Nephron (organoid): ENCODE measurements around the gene GRIA1.

Experiments
- H3K27ac Mint-ChIP-seq, 3 experiments: 2 replicates each; pipeline ENCODE4 v1.8.0; 2020; ENCODE audit warnings: mixed read lengths in 3 of 3, mild to moderate bottlenecking in 2 of 3, moderate library complexity in 1 of 3
- H3K27me3 Mint-ChIP-seq: 2 replicates; pipeline ENCODE4 v1.8.0; 2021; ENCODE audit warnings: low read depth, mild to moderate bottlenecking, moderate library complexity, mixed read lengths
- H3K36me3 Mint-ChIP-seq: 2 replicates; pipeline ENCODE4 v1.8.0; 2020; ENCODE audit warnings: low read depth, mixed read lengths
- H3K4me1 Mint-ChIP-seq: 2 replicates; pipeline ENCODE4 v1.8.0; 2020; ENCODE audit warnings: mixed read lengths
- H3K4me3 Mint-ChIP-seq, 3 experiments: 2 replicates each; pipeline ENCODE4 v1.8.0; 2020; ENCODE audit warnings: mild to moderate bottlenecking in 3 of 3, mixed read lengths in 3 of 3, moderate library complexity in 2 of 3
- H3K9me3 Mint-ChIP-seq: 2 replicates; pipeline ENCODE4 v1.8.0; 2020; ENCODE audit warnings: mixed read lengths
- TF ChIP-seq, protein P1 (sequence below), 3 experiments: fragments of 200-600 bp; sonication (generic); IDR thresholded peaks; one replicate each; pipeline ENCODE4 v1.5.0; 2021; ENCODE audit warnings: antibody characterized with exemption in 3 of 3; ENCODE audit not compliant: unreplicated experiment in 3 of 3

The GRIA1 gene

DNA sequence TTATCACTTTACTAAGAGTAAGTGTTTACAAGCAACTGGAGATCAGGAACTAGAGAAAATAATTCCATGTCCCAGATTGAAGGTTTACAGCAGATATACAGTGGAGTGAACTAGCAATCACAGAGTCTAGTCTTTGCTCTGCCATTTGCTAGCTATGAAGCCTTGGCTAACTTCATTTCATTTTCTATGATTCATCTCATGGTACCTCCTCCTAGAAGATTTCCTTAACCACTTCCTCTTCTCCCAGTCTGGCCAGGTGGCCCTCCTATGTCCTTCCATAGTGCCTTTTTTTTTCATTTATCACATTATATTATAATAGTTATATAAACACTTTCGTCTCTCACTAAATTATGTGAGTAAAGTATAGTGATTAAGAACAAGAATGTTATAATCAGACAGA lies 52.1 kb downstream of the GRIA1 start:
- TF ChIP-seq, protein P1, sequence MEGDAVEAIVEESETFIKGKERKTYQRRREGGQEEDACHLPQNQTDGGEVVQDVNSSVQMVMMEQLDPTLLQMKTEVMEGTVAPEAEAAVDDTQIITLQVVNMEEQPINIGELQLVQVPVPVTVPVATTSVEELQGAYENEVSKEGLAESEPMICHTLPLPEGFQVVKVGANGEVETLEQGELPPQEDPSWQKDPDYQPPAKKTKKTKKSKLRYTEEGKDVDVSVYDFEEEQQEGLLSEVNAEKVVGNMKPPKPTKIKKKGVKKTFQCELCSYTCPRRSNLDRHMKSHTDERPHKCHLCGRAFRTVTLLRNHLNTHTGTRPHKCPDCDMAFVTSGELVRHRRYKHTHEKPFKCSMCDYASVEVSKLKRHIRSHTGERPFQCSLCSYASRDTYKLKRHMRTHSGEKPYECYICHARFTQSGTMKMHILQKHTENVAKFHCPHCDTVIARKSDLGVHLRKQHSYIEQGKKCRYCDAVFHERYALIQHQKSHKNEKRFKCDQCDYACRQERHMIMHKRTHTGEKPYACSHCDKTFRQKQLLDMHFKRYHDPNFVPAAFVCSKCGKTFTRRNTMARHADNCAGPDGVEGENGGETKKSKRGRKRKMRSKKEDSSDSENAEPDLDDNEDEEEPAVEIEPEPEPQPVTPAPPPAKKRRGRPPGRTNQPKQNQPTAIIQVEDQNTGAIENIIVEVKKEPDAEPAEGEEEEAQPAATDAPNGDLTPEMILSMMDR (IDR thresholded peaks at IDR 0.05; ENCODE audit: unreplicated experiment in 3 of 3) = no peak
- Mint-ChIP-seq H3K4me1 (no peaks in the 10 kb centered on the region), H3K27ac (no peak overlapping the region), H3K36me3 (no peaks in the 10 kb centered on the region), H3K9me3 (no peaks in the 10 kb centered on the region), H3K27me3 (no peaks in the 10 kb centered on the region), H3K4me3 (no peak overlapping the region)

DNA sequence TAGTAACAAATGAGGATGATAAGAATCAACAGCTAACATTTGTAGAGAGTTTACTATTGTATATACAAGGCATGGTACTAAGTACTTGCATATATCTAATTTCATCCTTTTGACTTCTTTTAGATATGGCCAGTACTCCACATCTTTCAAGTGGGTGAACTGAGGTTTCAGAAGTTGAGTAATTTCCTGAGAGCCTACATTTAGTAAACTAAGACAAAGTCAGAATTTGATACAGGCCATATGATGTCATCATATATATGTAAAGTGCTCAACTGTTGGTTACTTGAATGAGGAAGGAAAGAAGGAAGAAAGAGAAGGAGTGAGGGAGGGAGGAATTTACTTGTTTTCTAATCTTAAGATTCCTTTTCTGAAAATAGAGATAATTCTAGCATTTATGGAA lies 52.8 kb downstream of the GRIA1 start:
- Mint-ChIP-seq H3K27me3 (no peaks in the 10 kb centered on the region), H3K27ac (no peak overlapping the region), H3K4me3 (no peak overlapping the region), H3K4me1 (no peaks in the 10 kb centered on the region), H3K9me3 (no peaks in the 10 kb centered on the region), H3K36me3 (no peaks in the 10 kb centered on the region)
- TF ChIP-seq, protein P1 (IDR thresholded peaks at IDR 0.05; ENCODE audit: unreplicated experiment in 3 of 3) = no peak

DNA sequence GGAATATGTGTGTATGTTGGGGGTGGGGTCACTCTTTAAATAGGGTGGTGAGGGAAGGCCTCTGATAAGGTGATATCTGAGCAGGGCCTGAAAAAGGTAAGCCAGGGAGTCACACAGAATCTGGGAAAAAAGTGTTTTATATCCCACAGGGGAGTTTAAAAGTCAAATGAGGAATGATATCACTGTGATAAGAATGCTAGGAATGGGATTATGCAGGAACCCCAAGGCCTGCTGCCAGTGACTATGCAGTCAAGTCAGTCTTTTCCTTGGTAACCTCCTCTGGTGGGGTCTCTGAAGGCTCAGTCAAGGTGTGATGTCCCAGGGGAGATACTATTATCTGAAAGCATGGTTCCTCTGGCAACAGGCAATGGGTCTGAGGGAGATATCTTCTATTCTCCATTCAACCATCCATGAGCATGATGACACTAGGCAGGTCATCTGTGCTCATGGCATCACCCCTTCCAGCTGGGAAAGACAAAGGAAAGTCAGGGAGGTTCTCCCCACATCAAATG lies 53.5 kb downstream of the GRIA1 start:
- TF ChIP-seq, protein P1 (IDR thresholded peaks at IDR 0.05; ENCODE audit: unreplicated experiment in 3 of 3) = no peak
- H3K36me3 Mint-ChIP-seq = no peaks in the 10 kb centered on the region
- H3K27ac Mint-ChIP-seq = no peak overlapping the region
- H3K27me3 Mint-ChIP-seq = no peaks in the 10 kb centered on the region
- H3K9me3 Mint-ChIP-seq = no peaks in the 10 kb centered on the region
- H3K4me1 Mint-ChIP-seq = no peaks in the 10 kb centered on the region
- H3K4me3 Mint-ChIP-seq = no peak overlapping the region

DNA sequence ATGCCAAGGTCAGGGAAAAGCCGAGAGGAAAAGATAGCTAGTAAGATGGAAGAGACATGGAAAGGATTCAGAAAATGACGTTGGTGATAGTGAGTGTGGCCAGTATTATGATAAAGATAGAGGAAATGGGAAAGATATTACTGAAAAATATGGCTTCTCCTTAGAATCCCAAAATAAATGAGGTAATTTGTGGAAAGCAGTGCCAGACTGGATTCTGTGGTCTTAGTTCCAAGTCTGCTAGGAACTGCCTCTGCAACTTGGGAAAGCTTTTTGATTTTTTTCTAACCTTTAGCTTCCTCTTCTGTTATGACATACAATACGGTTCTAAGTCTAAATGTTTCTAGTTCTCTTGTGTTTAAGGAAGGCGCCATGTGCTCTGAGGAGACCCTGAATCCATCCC lies 54.2 kb downstream of the GRIA1 start:
- TF ChIP-seq, protein P1 (IDR thresholded peaks at IDR 0.05; ENCODE audit: unreplicated experiment in 3 of 3) = no peak
- no peaks in the 10 kb centered on the region for H3K4me1 Mint-ChIP-seq
- H3K9me3 Mint-ChIP-seq = no peaks in the 10 kb centered on the region
- H3K4me3 Mint-ChIP-seq = no peak overlapping the region
- no peaks in the 10 kb centered on the region for H3K36me3 Mint-ChIP-seq
- H3K27ac Mint-ChIP-seq = no peak overlapping the region
- no peaks in the 10 kb centered on the region for H3K27me3 Mint-ChIP-seq

DNA sequence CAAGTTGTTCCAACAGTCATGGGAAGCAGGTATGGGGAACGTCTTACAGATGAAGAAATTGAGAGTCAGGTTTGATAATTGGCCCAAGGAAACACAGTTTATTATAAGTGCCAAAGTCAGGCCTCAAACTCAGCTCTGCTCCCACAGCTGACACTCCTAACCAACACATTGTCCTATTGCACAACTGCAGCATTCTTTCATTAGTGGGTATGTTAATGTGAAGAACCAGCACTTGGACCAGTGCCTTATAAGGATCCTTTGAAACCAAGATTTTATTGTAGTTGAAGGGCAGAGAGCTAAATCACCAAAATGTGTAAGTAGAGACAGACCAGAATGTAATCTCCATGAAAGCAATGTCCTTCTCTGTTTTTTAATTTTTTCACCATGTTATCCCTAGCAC lies 56.1 kb downstream of the GRIA1 start:
- Mint-ChIP-seq H3K36me3 (no peaks in the 10 kb centered on the region), H3K27ac (no peak overlapping the region), H3K27me3 (no peaks in the 10 kb centered on the region), H3K4me1 (peaks cover 6% of the 10 kb centered on the region), H3K9me3 (no peaks in the 10 kb centered on the region), H3K4me3 (no peak overlapping the region)
- TF ChIP-seq, protein P1 (IDR thresholded peaks at IDR 0.05; ENCODE audit: unreplicated experiment in 3 of 3) = no peak

DNA sequence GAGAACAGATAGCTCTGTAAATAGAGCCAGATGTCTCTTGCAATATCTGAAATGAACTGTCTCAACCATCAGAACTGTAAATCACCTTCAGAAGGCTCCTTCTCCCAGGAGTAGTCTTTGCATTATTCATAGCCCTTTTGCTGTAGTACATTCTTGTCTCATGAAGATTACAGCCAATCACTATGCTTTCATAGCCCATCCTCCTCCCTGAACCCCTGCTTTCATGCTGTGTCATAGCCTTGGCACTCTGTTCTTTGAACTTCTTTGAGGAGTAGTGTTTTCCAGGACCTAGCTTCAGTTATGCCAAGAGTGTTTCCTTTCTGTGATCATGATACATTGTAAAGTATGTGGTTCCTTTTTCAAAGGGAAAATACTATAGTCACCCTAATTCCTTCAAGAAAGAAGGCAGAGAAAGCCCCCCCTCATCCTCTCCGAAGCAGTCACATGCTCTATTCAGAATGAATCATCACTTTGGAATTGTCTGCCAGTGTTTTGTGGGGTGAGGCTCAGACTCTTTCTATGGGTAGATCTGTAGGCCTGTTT lies 61.1 kb downstream of the GRIA1 start:
- H3K27me3 Mint-ChIP-seq = no peaks in the 10 kb centered on the region
- no peak overlapping the region for H3K4me3 Mint-ChIP-seq
- H3K9me3 Mint-ChIP-seq = no peaks in the 10 kb centered on the region
- H3K4me1 Mint-ChIP-seq = peaks cover 12% of the 10 kb centered on the region
- H3K36me3 Mint-ChIP-seq = no peaks in the 10 kb centered on the region
- TF ChIP-seq, protein P1 (IDR thresholded peaks at IDR 0.05; ENCODE audit: unreplicated experiment in 3 of 3) = no peak
- H3K27ac Mint-ChIP-seq = peak overlapping the region in 2 of 3 experiments; percentile 18 to 31
